Colonic mucosa (tissue), 4 donors: Measurements from ENCODE around the gene FBL. TPM values are rescaled to one million over a fixed set of nuclear protein-coding genes. Genes with fewer than 3 reads are reported as not detected.

Source experiments
- DNase-seq: peaks from one replicate; pipeline ENCODE4 v3.0.0-alpha.2; 2020
- H3K27ac ChIP-seq: fragments of 200-600 bp; one replicate; pipeline ENCODE4 v1.8.0; 2021
- H3K27me3 ChIP-seq: fragments of 200-600 bp; one replicate; pipeline ENCODE4 v1.8.0; 2021
- H3K36me3 ChIP-seq: fragments of 200-600 bp; one replicate; pipeline ENCODE4 v1.8.0; 2021
- H3K4me1 ChIP-seq: fragments of 200-600 bp; one replicate; pipeline ENCODE4 v1.8.0; 2021; ENCODE audit warnings: mild to moderate bottlenecking
- H3K4me3 ChIP-seq: fragments of 200-600 bp; one replicate; pipeline ENCODE4 v1.8.0; 2021
- H3K9ac ChIP-seq, 2 donors: one replicate each; pipeline ENCODE4 v1.7.0; 2013; ENCODE audit warnings: control low read depth in 2 of 2, low read depth in 2 of 2, low read length in 2 of 2
- H3K9me3 ChIP-seq: fragments of 200-600 bp; one replicate; pipeline ENCODE4 v1.8.0; 2021
- intact Hi-C: fragments of 100-400 bp; cut with DNase I; formaldehyde crosslinking; loops from one replicate; pipeline ENCODE4 v1.14.1; 2022
- total RNA-seq, 2 donors: library from RNA; stranded (reverse); fragmentation: NEBNext Ultra II Directional in 1 of 2; extraction: Animal tissue kit (Norgen Biotek cat#: 25700) in 1 of 2; gene quantifications; one replicate each; pipeline ENCODE4 v1.2.1, GENCODE V29; 2021
- TF ChIP-seq, protein P1 (sequence below): fragments of 200-600 bp; IDR thresholded peaks from one replicate; pipeline ENCODE4 v1.8.0; 2022; ENCODE audit warnings: antibody characterized with exemption, mild to moderate bottlenecking
- donor health status: healthy.
- donor health status: DM: no; HTN: no; CAD: no.
- donor health status: DM: no; HTN: no; CAD: no.

FBL gene
- total RNA-seq, 2 donors from 2014 or later = 155 to 297 TPM

DNA sequence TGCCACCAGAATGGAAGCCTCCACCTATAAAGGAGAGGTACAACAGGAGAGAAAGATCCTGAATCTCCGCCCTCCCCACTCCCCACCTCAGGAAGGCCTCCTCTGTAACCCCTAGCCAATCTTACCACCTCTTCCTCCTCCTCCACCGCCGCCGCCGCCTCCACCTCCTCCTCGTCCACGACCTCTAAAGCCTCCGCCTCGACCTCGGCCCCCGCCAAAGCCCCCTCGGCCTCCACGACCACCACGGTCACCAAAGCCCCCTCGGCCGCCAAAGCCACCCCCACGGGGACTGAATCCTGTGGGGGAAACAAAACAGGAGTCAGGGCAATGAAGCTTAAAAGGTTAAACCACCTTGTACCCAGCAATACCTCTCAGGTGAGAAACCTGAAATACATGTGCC, 5.7 kb downstream of the FBL start:
- Histone ChIP-seq H3K27me3 (no peaks in the 10 kb centered on the region), H3K9ac (no peak overlapping the region), H3K4me3 (no peak overlapping the region), H3K27ac (no peak overlapping the region), H3K9me3 (no peaks in the 10 kb centered on the region), H3K36me3 (peaks cover 10% of the 10 kb centered on the region), H3K4me1 (peaks cover 12% of the 10 kb centered on the region)
- TF ChIP-seq, protein P1, sequence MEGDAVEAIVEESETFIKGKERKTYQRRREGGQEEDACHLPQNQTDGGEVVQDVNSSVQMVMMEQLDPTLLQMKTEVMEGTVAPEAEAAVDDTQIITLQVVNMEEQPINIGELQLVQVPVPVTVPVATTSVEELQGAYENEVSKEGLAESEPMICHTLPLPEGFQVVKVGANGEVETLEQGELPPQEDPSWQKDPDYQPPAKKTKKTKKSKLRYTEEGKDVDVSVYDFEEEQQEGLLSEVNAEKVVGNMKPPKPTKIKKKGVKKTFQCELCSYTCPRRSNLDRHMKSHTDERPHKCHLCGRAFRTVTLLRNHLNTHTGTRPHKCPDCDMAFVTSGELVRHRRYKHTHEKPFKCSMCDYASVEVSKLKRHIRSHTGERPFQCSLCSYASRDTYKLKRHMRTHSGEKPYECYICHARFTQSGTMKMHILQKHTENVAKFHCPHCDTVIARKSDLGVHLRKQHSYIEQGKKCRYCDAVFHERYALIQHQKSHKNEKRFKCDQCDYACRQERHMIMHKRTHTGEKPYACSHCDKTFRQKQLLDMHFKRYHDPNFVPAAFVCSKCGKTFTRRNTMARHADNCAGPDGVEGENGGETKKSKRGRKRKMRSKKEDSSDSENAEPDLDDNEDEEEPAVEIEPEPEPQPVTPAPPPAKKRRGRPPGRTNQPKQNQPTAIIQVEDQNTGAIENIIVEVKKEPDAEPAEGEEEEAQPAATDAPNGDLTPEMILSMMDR = no peak
- intact Hi-C loops = loop anchor here (5.0 kb wide), 1 partner anchor 48 kb away; no protein-coding TSS in a partner anchor
- DNase-seq = no peak

DNA sequence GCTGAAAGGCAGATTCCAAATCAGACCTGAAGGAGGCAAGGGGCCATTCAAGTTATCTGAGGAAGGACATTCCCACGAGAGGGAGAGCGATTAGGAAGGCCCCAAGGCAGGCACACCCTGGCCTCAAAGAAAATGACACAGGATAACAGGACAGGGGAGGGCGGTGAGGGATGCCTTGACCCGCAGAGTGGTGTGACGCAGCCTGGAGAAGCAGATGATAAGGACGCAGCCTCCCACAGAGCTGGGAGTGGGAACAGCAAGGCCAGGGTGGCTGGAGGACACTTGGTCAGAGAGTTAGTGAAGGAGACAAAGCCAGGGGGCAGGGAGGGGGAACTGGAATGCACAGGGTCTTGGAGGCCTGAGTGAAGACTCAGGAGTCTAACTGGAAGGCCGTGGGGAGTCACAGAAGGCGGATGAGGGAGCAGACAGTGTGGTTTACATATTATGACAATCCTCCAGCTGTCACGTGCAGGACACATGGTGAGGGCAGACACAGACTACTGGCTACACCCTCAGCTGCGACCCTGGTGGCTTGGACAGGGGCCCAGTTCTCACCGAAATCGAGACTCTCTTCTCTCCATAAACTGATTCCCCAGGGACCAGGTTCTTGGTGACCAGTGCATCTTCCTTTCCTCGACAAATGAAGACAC, 6.4 kb downstream of the FBL start:
- peaks cover 11% of the 10 kb centered on the region for H3K36me3 ChIP-seq
- TF ChIP-seq, protein P1 = no peak

DNA sequence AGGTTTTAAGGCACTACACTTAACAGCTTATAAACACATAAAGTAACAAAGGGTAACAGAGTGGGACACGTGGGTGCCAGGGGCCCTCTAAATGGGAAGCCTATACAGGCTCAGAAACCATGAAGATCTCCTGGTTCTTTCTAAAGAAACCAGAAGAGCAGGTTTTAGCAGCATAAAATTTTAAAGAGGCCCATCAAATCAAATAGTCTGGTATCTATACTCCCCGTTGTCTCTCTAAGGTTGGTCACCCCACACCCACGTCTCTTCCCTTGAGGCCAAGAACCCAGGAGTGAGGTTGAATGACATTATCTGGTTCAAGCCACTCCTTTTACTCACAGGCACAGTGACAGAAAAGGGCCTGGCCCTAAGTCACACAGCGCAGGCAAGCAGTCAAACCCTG, 7.6 kb downstream of the FBL start:
- no peak overlapping the region for H3K9ac ChIP-seq
- no peaks in the 10 kb centered on the region for H3K9me3 ChIP-seq
- DNase-seq = no peak
- no peak overlapping the region for H3K4me3 ChIP-seq
- no peaks in the 10 kb centered on the region for H3K27me3 ChIP-seq
- intact Hi-C loops = no loop called here
- H3K36me3 ChIP-seq = peaks cover 11% of the 10 kb centered on the region
- TF ChIP-seq, protein P1 = no peak
- no peak overlapping the region for H3K27ac ChIP-seq
- no peaks in the 10 kb centered on the region for H3K4me1 ChIP-seq

More for the DNA sequence above, 6.4 kb downstream of the FBL start:
- Histone ChIP-seq H3K4me1 (peaks cover 5% of the 10 kb centered on the region), H3K27me3 (no peaks in the 10 kb centered on the region), H3K27ac (no peak overlapping the region), H3K9ac (no peak overlapping the region), H3K9me3 (no peaks in the 10 kb centered on the region), H3K4me3 (no peak overlapping the region)
- no peak for DNase-seq
- intact Hi-C loops = loop anchor here (5.0 kb wide), 1 partner anchor 48 kb away; no protein-coding TSS in a partner anchor

DNA sequence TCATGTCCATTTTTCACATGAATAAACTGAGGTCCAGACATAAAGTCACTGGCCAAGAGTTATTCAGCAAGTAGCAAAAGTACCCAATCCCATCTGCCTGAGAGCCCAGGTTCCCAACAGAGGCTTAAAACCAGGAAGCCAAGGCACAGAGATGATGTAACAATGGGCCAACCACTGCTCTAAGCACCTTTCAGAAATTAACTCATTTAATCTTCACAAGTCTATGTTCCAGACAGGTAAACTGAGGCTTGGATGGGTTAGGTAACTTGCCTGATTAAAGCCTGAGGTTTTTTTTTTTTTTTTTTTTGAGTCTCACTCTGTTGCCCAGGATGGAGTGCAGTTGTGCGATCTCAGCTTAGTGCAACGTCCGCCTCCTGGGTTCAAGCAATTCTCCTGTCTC, 8.2 kb downstream of the FBL start:
- H3K4me3 ChIP-seq = no peak overlapping the region
- peaks cover 11% of the 10 kb centered on the region for H3K36me3 ChIP-seq
- H3K4me1 ChIP-seq = peaks cover 1% of the 10 kb centered on the region
- TF ChIP-seq, protein P1 = no peak
- H3K9ac ChIP-seq = no peak overlapping the region
- DNase-seq = no peak
- intact Hi-C loops = no loop called here
- H3K9me3 ChIP-seq = no peaks in the 10 kb centered on the region
- no peak overlapping the region for H3K27ac ChIP-seq
- H3K27me3 ChIP-seq = no peaks in the 10 kb centered on the region

DNA sequence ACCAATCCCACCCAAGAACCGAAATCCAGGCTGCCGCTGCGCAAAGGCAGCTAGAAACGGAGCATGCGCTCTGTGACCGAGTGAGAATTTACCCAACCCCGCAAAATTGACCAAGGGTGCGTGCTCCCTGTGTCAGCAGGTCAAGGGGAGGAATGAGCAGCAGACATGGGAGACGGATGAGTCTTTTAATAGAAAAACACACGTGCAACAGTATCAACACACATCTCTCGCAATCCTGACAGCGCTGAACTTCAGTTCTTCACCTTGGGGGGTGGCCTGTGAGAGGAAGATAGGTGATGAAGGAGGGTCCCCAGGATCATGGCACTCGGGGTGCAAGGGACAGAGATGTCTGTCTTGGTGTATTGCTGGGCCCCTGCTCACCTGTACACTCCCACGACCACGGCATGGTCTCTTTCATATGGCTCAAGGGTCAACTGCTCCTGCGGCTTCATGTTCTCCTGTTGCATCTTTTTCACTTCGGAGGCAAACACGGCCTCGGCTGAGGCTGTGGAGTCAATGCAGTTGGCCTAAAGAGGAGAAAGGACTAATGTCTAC, 11.8 kb downstream of the FBL start:
- H3K27ac ChIP-seq = peak overlapping the region; percentile 35
- H3K9me3 ChIP-seq = no peaks in the 10 kb centered on the region
- H3K4me1 ChIP-seq = peaks cover 4% of the 10 kb centered on the region
- H3K9ac ChIP-seq = peak overlapping the region in 1 of 2 donors; percentile 77
- H3K27me3 ChIP-seq = no peaks in the 10 kb centered on the region
- no peak for DNase-seq
- intact Hi-C loops = no loop called here
- H3K4me3 ChIP-seq = peak overlapping the region; percentile 99
- TF ChIP-seq, protein P1 = no peak
- H3K36me3 ChIP-seq = peaks cover 16% of the 10 kb centered on the region
